WTC11 (cell line): Measurements from ENCODE around the gene C3orf33. TPM values are rescaled to one million over a fixed set of nuclear protein-coding genes. Genes with fewer than 3 reads are reported as not detected.

Experiments used
- ATAC-seq: fragments of 200-7000 bp; cut with Tn5 transposase; 2 replicates; pipeline ENCODE4 v1.10.0; 2021; ENCODE audit warnings: mild to moderate bottlenecking, moderate library complexity
- CTCF ChIA-PET: fragments of 300-600 bp; sonication (Branson Sonifier 250); formaldehyde crosslinking; loops from one replicate; lab custom pipeline; 2021; ENCODE audit warnings: antibody characterized with exemption; lab: Charles Lee
- POLR2A ChIA-PET: fragments of 350-600 bp; sonication (Branson Sonifier 250); formaldehyde crosslinking; loops from one replicate; lab custom pipeline; 2021; ENCODE audit warnings: antibody characterized with exemption; lab: Charles Lee
- DNase-seq: peaks from one replicate; pipeline ENCODE4 v3.0.0; 2021; ENCODE audit warnings: low spot score
- H3K27ac Mint-ChIP-seq: 2 replicates; pipeline ENCODE4 v1.8.0; 2021; ENCODE audit warnings: mixed read lengths
- H3K27me3 Mint-ChIP-seq: 2 replicates; pipeline ENCODE4 v1.8.0; 2021; ENCODE audit warnings: low read depth, mild to moderate bottlenecking, moderate library complexity, mixed read lengths
- H3K36me3 Mint-ChIP-seq: 2 replicates; pipeline ENCODE4 v1.8.0; 2021; ENCODE audit warnings: mixed read lengths
- H3K4me1 Mint-ChIP-seq: 2 replicates; pipeline ENCODE4 v1.8.0; 2022; ENCODE audit warnings: mixed read lengths
- H3K4me3 Mint-ChIP-seq: 2 replicates; pipeline ENCODE4 v1.8.0; 2021; ENCODE audit warnings: mild to moderate bottlenecking, moderate library complexity, mixed read lengths
- H3K9me3 Mint-ChIP-seq: 2 replicates; pipeline ENCODE4 v1.8.0; 2021; ENCODE audit warnings: mixed read lengths
- ELF4 ChIP-seq: sonication (generic); formaldehyde crosslinking; IDR thresholded peaks from 2 replicates; pipeline ENCODE4 v1.8.1; 2022; ENCODE audit warnings: low read depth, mild to moderate bottlenecking, moderate library complexity, missing genetic modification reagents
- EMX1 ChIP-seq: fragments of 250-450 bp; sonication (Bioruptor Pico); IDR thresholded peaks from 2 replicates; pipeline ENCODE4 v1.8.0; 2021; ENCODE audit warnings: mild to moderate bottlenecking
- ESRRA ChIP-seq: sonication (generic); formaldehyde crosslinking; IDR thresholded peaks from 2 replicates; pipeline ENCODE4 v1.8.1; 2022; ENCODE audit warnings: mild to moderate bottlenecking, missing genetic modification reagents, borderline replicate concordance
- FOXP1 ChIP-seq: sonication (generic); formaldehyde crosslinking; IDR thresholded peaks from 2 replicates; pipeline ENCODE4 v1.8.0; 2022; ENCODE audit warnings: missing genetic modification reagents, mild to moderate bottlenecking, moderate library complexity, borderline replicate concordance
- GRHL2 ChIP-seq: fragments of 250-450 bp; sonication (Bioruptor Pico); IDR thresholded peaks from 2 replicates; pipeline ENCODE4 v1.8.0; 2022; ENCODE audit warnings: mild to moderate bottlenecking, moderate library complexity; ENCODE audit not compliant: insufficient replicate concordance, severe bottlenecking
- HMGA2 ChIP-seq: fragments of 250-450 bp; sonication (Bioruptor Pico); IDR thresholded peaks from 2 replicates; pipeline ENCODE4 v1.4.0; 2021; ENCODE audit warnings: mild to moderate bottlenecking, moderate library complexity
- JAZF1 ChIP-seq: fragments of 250-450 bp; sonication (Bioruptor Pico); IDR thresholded peaks from 2 replicates; pipeline ENCODE4 v1.9.0; 2021; ENCODE audit warnings: moderate library complexity, mild to moderate bottlenecking, inconsistent platforms
- MYBL2 ChIP-seq: sonication (generic); formaldehyde crosslinking; IDR thresholded peaks from 2 replicates; pipeline ENCODE4 v1.8.1; 2023; ENCODE audit warnings: mild to moderate bottlenecking, moderate library complexity, missing genetic modification reagents
- NR1H2 ChIP-seq: sonication (generic); formaldehyde crosslinking; IDR thresholded peaks from 2 replicates; pipeline ENCODE4 v1.9.0; 2021; ENCODE audit warnings: mild to moderate bottlenecking, moderate library complexity, missing genetic modification reagents
- SMAD3 ChIP-seq: sonication (generic); formaldehyde crosslinking; IDR thresholded peaks from 2 replicates; pipeline ENCODE4 v1.8.0; 2022; ENCODE audit warnings: missing genetic modification reagents, mild to moderate bottlenecking, borderline replicate concordance
- SMAD4 ChIP-seq: sonication (generic); formaldehyde crosslinking; IDR thresholded peaks from 2 replicates; pipeline ENCODE4 v1.8.0; 2022; ENCODE audit warnings: mild to moderate bottlenecking, missing genetic modification reagents
- SP1 ChIP-seq: sonication (generic); formaldehyde crosslinking; conservative IDR thresholded peaks from 2 replicates; pipeline ENCODE4 v1.8.1; 2022; ENCODE audit warnings: missing genetic modification reagents
- ZNF138 ChIP-seq: sonication (generic); formaldehyde crosslinking; conservative IDR thresholded peaks from 2 replicates; pipeline ENCODE4 v1.8.1; 2022; ENCODE audit warnings: mild to moderate bottlenecking, moderate library complexity, missing genetic modification reagents
- ZNF219 ChIP-seq: sonication (generic); formaldehyde crosslinking; IDR thresholded peaks from 2 replicates; pipeline ENCODE4 v1.8.0; 2023; ENCODE audit warnings: missing genetic modification reagents, mild to moderate bottlenecking, borderline replicate concordance
- ZNF232 ChIP-seq: sonication (generic); formaldehyde crosslinking; IDR thresholded peaks from 2 replicates; pipeline ENCODE4 v1.8.0; 2022; ENCODE audit warnings: mild to moderate bottlenecking, missing genetic modification reagents
- ZNF396 ChIP-seq: fragments of 250-450 bp; sonication (Bioruptor Pico); IDR thresholded peaks from 2 replicates; pipeline ENCODE4 v1.8.0; 2021; ENCODE audit warnings: mild to moderate bottlenecking, moderate library complexity, borderline replicate concordance
- ZNF416 ChIP-seq: fragments of 250-450 bp; sonication (Bioruptor Pico); IDR thresholded peaks from 2 replicates; pipeline ENCODE4 v1.9.0; 2021; ENCODE audit warnings: mild to moderate bottlenecking, inconsistent platforms
- ZNF671 ChIP-seq: fragments of 250-450 bp; sonication (Bioruptor Pico); IDR thresholded peaks from 2 replicates; pipeline ENCODE4 v1.8.0; 2021; ENCODE audit warnings: mild to moderate bottlenecking
- total RNA-seq: library from RNA; stranded (reverse); gene quantifications from 3 replicates; pipeline ENCODE4 v1.2.3, GENCODE V29; 2021
- TF ChIP-seq, protein P1 (sequence below): sonication (generic); formaldehyde crosslinking; IDR thresholded peaks from 2 replicates; pipeline ENCODE4 v1.8.0; 2022; ENCODE audit warnings: missing genetic modification reagents
- TF ChIP-seq, protein P2 (sequence below): sonication (generic); formaldehyde crosslinking; IDR thresholded peaks from 2 replicates; pipeline ENCODE4 v1.8.1; 2022; ENCODE audit warnings: low read depth, mild to moderate bottlenecking, moderate library complexity, missing genetic modification reagents, borderline replicate concordance
- TF ChIP-seq, protein P3 (sequence below): sonication (generic); formaldehyde crosslinking; IDR thresholded peaks from 2 replicates; pipeline ENCODE4 v1.8.0; 2022; ENCODE audit warnings: mild to moderate bottlenecking, missing genetic modification reagents
- TF ChIP-seq, protein P4 (sequence below): sonication (generic); formaldehyde crosslinking; IDR thresholded peaks from 2 replicates; pipeline ENCODE4 v1.8.1; 2022; ENCODE audit warnings: low read depth, missing genetic modification reagents, borderline replicate concordance
- TF ChIP-seq, protein P5 (sequence below): sonication (generic); formaldehyde crosslinking; IDR thresholded peaks from 2 replicates; pipeline ENCODE4 v1.8.1; 2022; ENCODE audit warnings: mild to moderate bottlenecking, moderate library complexity, missing genetic modification reagents
- TF ChIP-seq, protein P6 (sequence below): fragments of 200-600 bp; IDR thresholded peaks from 2 replicates; pipeline ENCODE4 v1.8.0; 2022; ENCODE audit warnings: antibody characterized with exemption
- TF ChIP-seq, protein P7 (sequence below): fragments of 250-450 bp; sonication (Bioruptor Pico); IDR thresholded peaks from 2 replicates; pipeline ENCODE4 v1.9.0; 2021; ENCODE audit warnings: mild to moderate bottlenecking

The C3orf33 gene
- total RNA-seq, 1 experiment from 2014 or later: 2.8 TPM

DNA sequence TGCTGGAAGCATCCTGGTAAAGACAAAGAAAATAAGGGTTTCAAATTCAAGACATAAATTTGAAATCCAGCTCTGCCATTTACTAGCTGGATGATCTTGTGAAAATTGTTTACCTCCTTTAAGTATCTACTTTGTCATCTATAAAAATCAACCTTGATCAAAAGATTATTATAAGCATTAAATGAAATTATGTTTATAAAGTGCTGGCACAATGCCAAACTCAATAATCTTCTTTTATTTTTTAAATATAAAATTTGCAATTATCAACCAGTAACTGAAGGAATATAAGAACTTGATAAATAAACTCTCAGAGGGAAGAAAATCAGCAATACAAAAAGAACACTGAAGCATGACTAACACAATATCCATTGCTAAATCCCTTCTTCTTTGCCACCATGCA lies 25.8 kb downstream of the C3orf33 start:
- Mint-ChIP-seq H3K27me3 (no peaks in the 10 kb centered on the region), H3K36me3 (peaks cover 10% of the 10 kb centered on the region), H3K9me3 (peaks cover 10% of the 10 kb centered on the region), H3K27ac (no peak overlapping the region), H3K4me3 (no peak overlapping the region), H3K4me1 (peaks cover 2% of the 10 kb centered on the region; the same call in 1 of the 2 replicates)
- POLR2A ChIA-PET: no interaction called here
- DNase-seq (no peak), ATAC-seq (no peak)
- CTCF ChIA-PET: interaction anchor here (0.5 to 3.0 kb wide), 2 partner anchors 26 to 34 kb away, joined by 4 to 10 read pairs; partner anchors contain the start of gene C3orf33
- TF ChIP-seq ZNF396 (CRISPR knock-in tag) (no peak), FOXP1 (CRISPR knock-in tag) (no peak), SP1 (CRISPR knock-in tag) (no peak), SMAD3 (CRISPR knock-in tag) (no peak), ELF4 (no peak), ZNF219 (CRISPR knock-in tag) (no peak), HMGA2 (CRISPR knock-in tag) (no peak), ESRRA (CRISPR knock-in tag) (no peak), NR1H2 (CRISPR knock-in tag) (no peak), GRHL2 (CRISPR knock-in tag) (no peak), EMX1 (CRISPR knock-in tag) (no peak), ZNF138 (CRISPR knock-in tag) (no peak), ZNF232 (no peak), ZNF671 (CRISPR knock-in tag) (no peak)
- TF ChIP-seq, protein P1, sequence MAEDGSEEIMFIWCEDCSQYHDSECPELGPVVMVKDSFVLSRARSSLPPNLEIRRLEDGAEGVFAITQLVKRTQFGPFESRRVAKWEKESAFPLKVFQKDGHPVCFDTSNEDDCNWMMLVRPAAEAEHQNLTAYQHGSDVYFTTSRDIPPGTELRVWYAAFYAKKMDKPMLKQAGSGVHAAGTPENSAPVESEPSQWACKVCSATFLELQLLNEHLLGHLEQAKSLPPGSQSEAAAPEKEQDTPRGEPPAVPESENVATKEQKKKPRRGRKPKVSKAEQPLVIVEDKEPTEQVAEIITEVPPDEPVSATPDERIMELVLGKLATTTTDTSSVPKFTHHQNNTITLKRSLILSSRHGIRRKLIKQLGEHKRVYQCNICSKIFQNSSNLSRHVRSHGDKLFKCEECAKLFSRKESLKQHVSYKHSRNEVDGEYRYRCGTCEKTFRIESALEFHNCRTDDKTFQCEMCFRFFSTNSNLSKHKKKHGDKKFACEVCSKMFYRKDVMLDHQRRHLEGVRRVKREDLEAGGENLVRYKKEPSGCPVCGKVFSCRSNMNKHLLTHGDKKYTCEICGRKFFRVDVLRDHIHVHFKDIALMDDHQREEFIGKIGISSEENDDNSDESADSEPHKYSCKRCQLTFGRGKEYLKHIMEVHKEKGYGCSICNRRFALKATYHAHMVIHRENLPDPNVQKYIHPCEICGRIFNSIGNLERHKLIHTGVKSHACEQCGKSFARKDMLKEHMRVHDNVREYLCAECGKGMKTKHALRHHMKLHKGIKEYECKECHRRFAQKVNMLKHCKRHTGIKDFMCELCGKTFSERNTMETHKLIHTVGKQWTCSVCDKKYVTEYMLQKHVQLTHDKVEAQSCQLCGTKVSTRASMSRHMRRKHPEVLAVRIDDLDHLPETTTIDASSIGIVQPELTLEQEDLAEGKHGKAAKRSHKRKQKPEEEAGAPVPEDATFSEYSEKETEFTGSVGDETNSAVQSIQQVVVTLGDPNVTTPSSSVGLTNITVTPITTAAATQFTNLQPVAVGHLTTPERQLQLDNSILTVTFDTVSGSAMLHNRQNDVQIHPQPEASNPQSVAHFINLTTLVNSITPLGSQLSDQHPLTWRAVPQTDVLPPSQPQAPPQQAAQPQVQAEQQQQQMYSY (CRISPR knock-in tag): no peak
- TF ChIP-seq, protein P2, sequence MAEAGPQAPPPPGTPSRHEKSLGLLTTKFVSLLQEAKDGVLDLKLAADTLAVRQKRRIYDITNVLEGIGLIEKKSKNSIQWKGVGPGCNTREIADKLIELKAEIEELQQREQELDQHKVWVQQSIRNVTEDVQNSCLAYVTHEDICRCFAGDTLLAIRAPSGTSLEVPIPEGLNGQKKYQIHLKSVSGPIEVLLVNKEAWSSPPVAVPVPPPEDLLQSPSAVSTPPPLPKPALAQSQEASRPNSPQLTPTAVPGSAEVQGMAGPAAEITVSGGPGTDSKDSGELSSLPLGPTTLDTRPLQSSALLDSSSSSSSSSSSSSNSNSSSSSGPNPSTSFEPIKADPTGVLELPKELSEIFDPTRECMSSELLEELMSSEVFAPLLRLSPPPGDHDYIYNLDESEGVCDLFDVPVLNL (CRISPR knock-in tag): no peak
- TF ChIP-seq, protein P3, sequence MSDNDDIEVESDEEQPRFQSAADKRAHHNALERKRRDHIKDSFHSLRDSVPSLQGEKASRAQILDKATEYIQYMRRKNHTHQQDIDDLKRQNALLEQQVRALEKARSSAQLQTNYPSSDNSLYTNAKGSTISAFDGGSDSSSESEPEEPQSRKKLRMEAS (CRISPR knock-in tag): no peak
- TF ChIP-seq, protein P4, sequence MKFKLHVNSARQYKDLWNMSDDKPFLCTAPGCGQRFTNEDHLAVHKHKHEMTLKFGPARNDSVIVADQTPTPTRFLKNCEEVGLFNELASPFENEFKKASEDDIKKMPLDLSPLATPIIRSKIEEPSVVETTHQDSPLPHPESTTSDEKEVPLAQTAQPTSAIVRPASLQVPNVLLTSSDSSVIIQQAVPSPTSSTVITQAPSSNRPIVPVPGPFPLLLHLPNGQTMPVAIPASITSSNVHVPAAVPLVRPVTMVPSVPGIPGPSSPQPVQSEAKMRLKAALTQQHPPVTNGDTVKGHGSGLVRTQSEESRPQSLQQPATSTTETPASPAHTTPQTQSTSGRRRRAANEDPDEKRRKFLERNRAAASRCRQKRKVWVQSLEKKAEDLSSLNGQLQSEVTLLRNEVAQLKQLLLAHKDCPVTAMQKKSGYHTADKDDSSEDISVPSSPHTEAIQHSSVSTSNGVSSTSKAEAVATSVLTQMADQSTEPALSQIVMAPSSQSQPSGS (CRISPR knock-in tag): no peak

DNA sequence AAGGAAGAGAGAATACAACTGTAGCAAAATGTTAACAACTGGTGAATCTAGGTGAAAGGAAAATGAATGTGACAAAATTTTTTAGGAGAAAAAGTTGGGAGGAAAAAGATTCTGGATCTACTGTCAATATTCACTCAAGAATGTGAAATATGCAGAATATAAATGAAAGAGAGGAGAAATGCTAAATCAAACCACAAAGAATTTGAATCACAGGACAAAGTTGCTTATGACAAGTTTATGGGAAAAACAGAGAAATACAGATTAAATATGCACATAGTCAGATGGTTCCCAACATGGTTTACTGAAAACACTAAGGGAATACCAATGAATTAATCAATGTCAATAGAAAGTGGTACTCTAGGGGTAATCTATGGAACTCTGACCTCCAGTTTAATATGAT lies 27.6 kb downstream of the C3orf33 start:
- H3K27me3 Mint-ChIP-seq: no peaks in the 10 kb centered on the region
- peaks cover 10% of the 10 kb centered on the region for H3K36me3 Mint-ChIP-seq
- DNase-seq (no peak), ATAC-seq (no peak)
- no peak overlapping the region for H3K4me3 Mint-ChIP-seq
- TF ChIP-seq SMAD4 (CRISPR knock-in tag) (no peak), NR1H2 (CRISPR knock-in tag) (no peak), ELF4 (no peak), SP1 (CRISPR knock-in tag) (no peak), JAZF1 (CRISPR knock-in tag) (no peak), MYBL2 (CRISPR knock-in tag) (no peak), ZNF232 (no peak), ZNF416 (CRISPR knock-in tag) (no peak), ZNF671 (CRISPR knock-in tag) (no peak)
- TF ChIP-seq, protein P5, sequence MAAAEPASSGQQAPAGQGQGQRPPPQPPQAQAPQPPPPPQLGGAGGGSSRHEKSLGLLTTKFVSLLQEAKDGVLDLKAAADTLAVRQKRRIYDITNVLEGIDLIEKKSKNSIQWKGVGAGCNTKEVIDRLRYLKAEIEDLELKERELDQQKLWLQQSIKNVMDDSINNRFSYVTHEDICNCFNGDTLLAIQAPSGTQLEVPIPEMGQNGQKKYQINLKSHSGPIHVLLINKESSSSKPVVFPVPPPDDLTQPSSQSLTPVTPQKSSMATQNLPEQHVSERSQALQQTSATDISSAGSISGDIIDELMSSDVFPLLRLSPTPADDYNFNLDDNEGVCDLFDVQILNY: no peak
- TF ChIP-seq, protein P2 (CRISPR knock-in tag): no peak
- TF ChIP-seq, protein P6, sequence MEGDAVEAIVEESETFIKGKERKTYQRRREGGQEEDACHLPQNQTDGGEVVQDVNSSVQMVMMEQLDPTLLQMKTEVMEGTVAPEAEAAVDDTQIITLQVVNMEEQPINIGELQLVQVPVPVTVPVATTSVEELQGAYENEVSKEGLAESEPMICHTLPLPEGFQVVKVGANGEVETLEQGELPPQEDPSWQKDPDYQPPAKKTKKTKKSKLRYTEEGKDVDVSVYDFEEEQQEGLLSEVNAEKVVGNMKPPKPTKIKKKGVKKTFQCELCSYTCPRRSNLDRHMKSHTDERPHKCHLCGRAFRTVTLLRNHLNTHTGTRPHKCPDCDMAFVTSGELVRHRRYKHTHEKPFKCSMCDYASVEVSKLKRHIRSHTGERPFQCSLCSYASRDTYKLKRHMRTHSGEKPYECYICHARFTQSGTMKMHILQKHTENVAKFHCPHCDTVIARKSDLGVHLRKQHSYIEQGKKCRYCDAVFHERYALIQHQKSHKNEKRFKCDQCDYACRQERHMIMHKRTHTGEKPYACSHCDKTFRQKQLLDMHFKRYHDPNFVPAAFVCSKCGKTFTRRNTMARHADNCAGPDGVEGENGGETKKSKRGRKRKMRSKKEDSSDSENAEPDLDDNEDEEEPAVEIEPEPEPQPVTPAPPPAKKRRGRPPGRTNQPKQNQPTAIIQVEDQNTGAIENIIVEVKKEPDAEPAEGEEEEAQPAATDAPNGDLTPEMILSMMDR: no peak
- TF ChIP-seq, protein P7, sequence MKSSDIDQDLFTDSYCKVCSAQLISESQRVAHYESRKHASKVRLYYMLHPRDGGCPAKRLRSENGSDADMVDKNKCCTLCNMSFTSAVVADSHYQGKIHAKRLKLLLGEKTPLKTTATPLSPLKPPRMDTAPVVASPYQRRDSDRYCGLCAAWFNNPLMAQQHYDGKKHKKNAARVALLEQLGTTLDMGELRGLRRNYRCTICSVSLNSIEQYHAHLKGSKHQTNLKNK (CRISPR knock-in tag): no peak
- H3K27ac Mint-ChIP-seq: no peak overlapping the region
- peaks cover 10% of the 10 kb centered on the region for H3K9me3 Mint-ChIP-seq
- CTCF ChIA-PET: no interaction called here
- H3K4me1 Mint-ChIP-seq: peaks cover 2% of the 10 kb centered on the region; the same call in 1 of the 2 replicates
- POLR2A ChIA-PET: no interaction called here
